GM19328 (cell line): ENCODE measurements around the gene FAM237A.

Experiments used
- ATAC-seq: cut with Tn5 transposase; IDR thresholded peaks from one replicate; pipeline ENCODE4 v1.9.1; 2021; ENCODE audit warnings: mild to moderate bottlenecking, moderate library complexity; ENCODE audit not compliant: unreplicated experiment

The FAM237A gene

DNA sequence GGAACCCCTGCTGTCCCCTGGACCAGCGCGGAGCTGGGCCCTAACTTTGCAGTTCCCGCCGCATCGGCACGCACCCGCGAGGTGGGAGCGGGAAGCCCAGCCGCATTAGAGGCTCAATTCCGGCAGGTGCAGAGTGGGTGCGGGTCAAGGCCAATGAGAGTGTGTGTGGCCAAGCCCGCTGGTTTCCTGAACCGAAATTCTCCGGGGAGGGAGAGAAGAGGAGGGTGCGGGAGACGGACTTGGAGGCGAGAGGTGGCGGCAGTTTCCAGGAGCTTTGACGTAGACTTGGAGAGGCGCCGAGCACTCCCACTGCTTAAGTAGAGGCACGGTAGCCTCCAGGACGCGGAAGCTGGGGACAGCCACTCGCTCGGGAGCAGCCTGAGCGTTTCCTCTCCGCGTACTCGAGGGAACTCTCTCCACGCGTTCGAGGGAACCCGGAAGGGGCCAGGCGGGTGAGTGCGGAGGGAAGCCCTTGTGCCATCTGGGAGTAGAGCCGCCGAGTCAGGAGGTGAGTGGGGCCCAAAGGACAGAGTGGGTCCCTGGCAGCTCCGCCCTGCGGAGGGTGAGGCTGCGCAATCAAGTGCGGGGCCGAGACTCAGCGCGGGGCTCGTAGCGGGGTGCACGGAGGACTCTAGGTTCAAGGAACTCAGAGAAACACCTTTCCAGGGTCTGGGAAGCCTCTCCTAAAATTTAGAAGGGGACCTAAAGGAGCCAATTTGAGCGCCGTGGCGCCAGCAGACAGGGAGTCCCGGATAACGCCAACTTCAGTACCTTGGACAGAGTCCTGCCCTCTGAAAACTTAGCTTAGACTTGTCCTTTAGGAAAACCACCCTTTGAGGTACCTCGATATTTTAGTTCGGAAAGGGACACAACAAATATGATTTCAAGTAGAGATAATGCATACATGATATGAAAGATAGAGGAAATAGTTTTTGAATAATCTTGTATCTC lies at the start of gene FAM237A:
Gene FAM237A (plus strand): TSS at position 413 of the 951 bp plus-strand sequence. CDS start 1,750 bp downstream, outside the sequence.
- ATAC-seq, result no peak

DNA sequence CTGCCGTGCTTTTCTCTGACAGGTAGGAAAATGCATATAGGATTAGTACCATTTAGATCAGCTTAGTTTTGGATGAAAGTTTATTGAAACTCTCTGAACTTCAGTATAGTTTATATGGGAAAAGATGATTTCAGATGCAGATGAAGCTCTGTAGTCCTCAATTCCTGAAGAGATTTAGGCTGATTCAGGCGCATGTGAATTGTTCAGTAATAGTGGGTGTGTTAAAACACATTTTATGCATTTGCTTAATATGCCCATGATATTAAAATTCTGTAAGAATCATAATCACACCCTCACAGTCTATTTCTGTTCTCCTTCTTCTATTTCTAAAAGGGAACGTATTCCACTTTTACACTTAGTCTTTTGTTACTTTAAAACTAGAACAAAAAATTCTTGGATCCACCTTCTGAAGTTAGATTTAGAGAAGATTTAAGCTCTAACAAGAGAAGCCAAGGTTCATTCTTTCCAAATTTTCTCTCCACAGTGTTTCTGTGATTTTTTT lies 44.5 kb upstream of the FAM237A start:
- ATAC-seq, result no peak

DNA sequence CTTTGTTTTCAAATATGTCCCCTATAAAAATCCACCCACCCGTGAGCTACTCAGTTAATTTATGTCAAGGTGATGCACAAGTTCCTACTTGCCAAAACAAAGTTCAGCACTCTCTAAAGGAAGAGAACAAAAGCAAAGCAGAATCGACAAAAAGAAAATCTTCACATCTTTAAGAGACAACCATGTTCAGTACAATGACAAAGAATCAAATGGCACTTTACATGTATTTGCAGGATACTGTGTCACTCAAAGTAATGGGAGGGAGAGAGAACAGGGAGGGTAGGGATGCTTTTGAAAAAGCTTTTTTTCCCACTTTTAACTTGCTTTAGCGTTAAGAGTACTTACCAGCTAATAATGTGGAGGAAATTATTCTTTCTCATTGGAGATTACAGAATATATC lies 39.0 kb upstream of the FAM237A start:
- no peak for ATAC-seq

DNA sequence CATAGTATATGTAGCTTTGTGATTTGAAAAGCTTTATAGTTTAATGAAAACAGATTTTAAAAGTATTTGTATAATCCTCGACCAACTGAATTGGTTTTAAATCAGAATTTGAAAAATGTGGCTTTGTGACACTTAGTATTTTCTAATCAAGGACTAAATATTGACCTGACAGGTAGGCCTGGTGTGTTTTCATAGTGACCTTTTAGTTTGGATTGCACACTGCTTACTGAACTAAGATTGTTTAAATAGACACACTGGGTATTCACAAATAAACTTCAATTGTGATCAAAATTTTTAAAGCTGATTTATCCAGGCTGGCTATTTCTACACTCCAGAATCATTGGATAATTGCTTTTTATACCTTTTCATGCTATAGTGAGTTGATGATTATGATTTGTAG lies 31.8 kb upstream of the FAM237A start:
- no peak for ATAC-seq

DNA sequence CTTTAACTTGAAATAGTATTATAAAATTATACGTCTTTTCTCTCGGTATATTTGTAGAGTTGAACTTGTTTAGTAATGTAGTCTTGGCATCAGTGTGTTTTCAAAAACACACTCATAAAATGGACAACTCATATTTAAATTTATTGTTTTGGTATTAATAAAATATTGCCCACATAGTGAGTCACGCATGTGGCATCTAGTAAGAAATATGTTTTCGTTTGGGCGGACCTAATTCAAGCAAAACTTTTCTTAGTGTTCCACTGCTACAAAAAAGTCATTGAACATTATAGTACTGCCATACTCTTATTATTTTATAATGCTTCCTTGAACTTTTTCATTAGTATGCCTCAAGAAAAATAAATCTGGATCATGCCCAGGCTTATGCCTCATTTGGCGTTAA lies 31.1 kb upstream of the FAM237A start:
- no peak for ATAC-seq

DNA sequence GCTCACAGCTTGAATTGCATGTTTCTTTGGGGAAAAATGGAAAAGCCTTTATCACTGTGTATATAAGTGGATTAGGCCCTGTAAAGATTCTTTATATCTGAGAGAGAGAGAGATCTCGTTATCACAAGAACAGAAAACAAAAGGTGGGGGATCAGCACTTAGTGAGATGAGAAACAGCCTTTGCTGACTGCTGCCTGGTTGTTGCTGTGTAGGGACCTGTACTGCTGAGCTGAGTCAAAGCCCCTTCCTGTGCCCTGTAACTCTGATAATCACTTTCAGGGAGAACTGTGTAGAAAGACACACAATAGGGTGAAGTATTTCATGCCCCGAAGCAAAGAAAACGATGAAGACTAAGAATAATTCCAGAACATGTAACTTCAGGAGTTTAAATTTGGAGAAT lies 30.6 kb upstream of the FAM237A start:
- no peak for ATAC-seq

DNA sequence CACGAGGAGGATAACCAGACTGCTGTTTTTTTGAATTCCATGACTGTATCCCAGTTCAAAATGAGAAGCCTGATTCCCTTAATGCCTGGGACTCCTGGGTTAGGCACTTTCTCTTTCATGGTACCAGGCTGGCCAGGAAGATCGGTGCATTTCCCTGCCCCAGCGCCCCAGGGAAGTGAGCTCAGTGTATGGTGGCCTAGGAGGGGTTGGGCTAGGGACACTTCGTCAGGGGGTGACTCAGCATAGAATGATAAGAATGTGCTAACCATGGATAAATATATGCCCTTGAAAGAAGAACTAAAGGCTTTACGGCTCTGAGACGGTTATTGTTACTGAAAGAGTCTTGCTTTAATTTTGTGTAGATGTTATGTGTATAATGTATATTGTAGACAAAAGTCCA lies 27.5 kb upstream of the FAM237A start:
- ATAC-seq, result no peak

DNA sequence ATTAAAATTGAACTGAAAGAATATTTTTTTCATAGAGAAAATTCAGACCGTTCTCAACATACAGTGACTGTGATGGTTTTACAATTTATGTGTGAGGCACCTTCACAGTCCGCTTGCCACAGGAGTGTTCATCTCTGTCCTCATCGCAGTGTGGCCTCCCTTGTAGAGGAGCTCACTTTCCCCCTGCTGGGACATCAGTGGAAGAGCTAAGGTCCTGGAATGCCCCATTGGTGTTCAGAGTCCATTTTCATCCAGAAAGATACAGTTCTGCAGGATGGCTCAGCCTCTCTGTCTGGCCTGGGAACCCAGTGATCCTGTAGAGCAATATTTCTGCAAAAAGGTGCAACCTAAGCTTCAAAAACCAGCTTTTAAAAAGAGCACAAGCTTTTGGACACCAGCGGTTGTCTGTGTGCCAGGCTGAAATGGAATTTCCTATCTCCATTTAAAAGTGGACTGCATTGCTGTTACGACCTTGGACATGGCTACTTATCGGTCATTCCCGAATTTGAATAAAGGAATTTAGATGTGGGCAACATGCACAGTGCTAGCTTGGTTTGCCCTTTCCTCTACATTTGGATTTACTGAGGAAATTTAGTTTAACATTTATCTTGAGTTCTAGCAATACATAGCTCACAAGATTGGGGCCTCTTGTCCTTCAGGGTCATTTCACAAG lies 26.7 kb upstream of the FAM237A start:
- ATAC-seq, result no peak

DNA sequence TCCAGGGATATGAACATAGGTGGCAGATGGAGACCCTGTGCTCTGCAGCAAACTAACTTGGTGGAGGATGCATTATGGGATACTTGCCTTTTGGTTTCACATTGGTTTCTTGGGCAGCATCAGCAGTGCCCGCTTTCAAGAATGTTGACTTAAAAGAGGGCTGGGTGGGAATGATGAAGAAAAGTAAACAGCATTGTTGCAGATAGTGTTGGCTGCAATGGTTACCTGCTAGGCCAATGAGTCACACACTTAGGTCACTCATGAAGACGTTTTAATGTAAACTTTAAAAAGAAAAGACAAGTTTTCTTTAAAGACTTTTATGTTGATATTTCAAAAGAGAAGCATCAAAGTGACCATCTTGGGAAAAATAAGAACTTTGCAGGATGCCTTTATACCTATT lies 26.1 kb upstream of the FAM237A start:
- no peak for ATAC-seq

DNA sequence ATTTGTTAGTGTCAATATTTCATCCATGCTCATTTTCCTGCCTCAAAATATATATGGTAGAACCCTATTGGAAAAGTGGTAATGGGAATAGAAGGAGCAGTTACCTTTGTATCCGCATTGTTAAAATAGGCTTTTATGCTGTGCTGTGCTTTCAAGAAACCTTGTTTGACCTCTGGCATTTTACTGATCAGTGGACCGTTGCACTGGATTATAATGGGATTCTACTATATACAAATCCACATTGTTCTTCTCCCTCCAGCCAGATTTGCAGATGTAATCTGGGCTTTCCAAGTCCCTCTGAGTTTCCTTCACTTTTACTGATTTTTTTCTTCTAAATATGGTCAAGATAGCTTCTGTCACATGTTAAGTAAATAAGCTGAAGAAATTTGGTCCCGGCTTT lies 23.3 kb upstream of the FAM237A start:
- ATAC-seq, result no peak

DNA sequence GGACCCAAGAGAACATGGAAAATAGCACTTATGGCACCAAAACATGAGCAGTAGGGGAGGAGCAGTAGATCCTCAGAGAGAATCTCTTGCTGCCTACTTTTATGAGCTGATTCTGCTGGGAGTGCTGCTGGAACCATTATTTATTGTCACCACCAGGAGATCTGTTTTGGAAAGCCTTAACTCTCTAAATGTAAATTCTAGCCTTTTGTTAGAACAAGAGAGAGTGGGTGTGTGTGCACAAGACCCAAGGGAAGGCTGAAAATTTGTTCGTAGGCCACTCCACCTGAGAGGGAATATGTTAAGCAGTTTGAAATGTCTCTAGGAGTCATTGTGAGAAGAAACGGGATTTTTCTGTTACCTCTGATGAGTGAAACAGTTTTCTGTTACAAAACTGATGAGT lies 16.2 kb upstream of the FAM237A start:
- ATAC-seq, result no peak

DNA sequence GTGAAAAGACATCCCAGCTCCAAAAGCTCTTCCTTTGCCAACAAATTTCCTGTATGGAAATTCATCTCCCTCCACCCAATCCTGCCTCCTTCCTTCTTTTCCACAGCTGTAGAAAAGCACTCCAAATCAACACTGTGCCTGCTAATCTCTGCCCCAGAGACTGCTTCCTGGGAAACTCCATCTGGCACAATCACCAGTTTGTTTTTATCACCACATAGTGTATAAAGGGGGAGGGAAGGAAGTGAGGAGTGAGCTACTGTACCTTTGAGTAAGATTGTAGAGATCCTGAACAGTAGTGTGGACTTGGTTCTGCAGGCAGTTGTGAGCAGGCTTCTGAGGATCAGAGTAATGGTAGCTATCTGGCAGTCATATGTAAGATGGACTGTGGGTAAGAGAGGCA lies 14.7 kb upstream of the FAM237A start:
- no peak for ATAC-seq

DNA sequence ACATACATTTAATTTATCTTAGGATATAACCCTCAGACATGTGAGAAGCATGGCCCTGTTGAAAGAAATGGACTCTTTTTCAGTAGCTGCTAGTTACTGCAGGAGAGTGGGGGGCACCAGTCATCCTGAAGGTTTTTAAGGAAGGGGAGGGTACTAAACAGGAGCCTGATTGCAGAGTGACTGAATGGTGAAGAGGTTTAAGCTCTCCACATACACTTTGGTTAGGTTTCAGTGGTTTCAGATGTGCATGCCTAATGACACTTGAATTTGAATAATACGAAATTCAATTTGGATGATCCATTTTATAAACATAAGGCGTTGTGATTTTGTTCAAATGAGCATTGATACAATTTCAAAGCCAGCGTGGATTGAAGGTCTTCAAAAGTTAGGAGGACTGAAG lies 10.9 kb upstream of the FAM237A start:
- no peak for ATAC-seq

DNA sequence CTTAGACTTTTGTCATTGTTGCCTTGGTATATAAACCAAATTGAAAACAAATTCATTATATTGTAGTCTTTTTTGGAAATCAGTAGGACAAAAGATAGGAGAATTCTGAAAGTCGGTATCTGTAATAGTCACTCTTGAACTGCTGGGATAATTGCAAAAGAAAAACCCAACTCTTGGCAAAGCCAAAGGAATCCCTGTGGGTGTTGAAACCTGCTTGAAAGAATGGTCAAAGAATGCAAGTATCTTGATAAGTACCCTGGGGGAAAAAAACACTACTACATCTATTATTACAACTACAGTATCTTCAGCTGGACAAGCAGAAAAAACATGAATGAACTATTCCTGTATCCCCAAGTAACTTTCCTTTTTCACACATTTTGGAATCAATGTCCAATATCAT lies 7.3 kb upstream of the FAM237A start:
- no peak for ATAC-seq

DNA sequence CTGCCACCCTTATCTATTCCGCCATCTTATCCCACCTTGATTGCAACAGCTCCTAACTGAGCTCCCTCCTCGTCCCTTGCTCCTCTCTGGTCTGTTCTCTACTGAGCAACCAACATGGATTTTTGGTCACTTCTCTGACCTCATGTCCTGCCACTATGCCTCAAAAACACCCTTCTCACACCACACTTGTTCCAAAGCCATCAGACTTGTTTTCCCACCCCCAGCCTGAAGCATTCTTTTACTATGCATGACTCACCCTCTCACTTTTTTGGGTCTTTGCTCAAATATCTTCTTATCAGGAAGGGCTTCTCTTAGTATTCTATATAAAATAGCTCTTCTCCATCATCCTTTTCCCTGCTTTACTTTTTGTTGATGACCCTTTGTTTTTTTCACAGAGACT lies 2.7 kb upstream of the FAM237A start:
- no peak for ATAC-seq

DNA sequence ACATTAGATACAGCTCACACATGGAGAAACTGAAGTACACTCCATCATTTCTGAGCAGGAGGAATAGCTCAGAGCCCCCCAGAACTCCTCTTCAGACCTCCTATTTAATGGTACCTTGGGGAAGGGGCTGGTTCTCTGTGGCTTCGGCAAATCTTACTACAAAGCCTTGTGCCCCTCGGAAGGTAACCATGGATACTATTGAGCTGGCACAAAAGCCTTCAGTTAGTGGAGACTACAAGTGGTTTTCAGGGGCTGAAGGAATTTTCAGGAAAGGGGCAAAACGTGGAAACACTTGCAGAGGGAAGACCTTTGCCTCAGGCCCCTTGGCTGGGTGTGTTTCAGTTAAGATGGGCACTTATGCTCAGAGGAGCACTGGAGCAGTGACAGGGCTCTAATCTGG lies 1.1 kb upstream of the FAM237A start:
- ATAC-seq, result no peak

DNA sequence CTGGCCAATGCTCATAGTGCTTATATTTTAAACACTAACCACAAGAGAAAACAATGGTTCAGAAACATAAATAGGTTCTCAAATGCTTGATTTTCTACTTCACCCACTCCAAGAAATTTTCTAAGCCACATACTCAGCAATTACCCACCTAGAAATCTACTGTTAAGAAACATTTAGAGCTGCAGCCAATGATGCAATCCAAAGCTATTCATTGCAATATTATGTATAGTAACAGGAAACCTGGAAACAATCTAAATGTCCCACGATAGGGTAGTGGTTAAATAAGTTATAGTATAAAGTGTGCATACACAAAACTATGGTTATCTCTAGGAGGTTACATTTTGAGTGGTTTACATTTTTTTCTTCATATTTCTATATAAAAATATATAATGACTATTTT lies 5.7 kb downstream of the FAM237A start:
- no peak for ATAC-seq

DNA sequence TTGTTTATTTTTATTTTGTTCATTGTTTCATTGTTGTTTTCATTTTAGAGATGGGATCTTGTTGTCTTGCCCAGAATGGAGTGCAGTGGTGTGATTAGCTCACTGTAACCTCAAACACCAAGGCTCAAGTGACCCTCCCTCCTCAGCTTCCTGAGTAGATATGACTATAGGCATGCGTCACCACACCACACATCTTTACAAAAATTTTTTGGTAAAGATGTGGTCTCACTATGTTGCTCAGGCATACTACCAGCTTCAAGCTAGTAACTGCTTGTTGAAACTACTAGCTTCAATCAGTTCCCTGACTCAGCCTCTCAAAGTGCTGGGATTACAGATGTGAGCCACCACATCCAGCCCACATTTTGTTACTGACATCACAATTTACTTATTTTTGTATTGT lies 14.8 kb downstream of the FAM237A start:
- ATAC-seq, result no peak

DNA sequence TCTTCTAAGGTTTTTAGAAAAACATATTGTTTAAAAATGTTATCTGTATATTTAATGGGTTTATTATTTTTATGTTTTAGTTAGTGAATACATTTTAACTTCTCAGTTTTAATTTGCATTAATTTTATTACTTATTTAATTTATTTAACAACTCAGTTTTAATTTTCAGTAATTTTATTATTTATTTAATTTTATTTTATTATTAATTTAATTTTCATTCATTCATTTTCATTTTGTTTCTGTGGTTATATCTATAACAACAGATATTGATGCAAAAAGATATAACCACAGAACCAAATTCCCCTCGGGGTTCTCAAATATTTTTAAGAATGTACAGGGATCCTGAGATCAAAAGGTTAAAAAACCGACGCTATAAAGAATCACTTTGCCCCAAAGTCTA lies 23.0 kb downstream of the FAM237A start:
- ATAC-seq, result no peak

DNA sequence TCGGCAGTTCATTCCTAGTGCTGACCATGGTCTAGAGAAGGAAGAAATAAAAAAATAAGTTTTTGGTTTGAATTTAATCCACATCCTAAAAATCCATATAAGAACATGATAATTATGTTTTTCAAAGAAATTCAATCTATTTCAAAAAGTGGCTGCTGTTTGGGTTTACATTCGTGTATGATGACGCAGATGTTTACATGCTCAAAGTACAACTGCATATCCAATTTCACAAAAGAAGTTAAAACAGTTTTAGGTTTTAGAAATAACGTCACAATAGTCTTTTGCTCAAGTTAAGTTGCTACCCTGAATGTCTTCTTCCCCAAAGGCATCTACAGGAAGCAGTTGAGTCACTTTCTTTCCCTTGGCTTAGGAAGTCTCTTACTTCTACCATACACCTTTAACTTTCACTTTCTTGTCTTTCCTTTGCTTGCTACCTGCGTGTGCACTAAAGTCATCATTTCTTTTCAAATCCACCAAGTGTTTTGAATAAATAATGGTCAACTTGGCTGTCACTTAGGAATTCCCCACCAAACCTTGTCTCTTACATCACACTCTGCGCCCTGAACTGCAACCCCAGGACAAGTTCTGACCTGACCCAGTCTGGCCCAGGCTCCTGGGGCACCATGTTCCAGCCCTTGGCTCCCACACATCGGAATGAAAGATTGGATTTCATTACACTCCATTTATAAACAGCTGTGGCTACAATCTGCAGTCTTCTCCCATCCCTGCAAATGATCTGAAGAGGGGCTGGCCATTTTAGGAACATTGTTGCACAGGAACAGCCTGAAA lies 28.4 kb downstream of the FAM237A start:
- ATAC-seq, result no peak

DNA sequence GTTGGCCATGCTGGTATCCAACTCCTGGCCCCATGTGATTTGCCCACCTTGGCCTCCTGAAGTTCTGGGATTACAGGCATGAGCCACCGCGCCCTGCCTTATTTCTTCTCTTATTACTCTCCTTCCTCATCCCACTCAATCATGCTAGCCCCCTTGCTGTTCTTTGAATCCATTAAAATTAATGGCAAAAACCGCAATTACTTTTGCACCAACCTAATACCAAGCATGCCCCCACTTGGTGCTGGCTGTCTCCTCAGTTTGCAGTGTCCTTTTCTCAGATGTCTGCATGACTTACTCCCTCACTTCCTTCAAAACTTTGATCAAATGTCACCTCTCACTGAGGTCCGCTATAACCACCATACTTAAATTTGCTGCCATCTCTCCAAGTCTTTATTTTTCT lies 41.3 kb downstream of the FAM237A start:
- ATAC-seq, result no peak
